GM19193 (cell line): Measurements from ENCODE around the gene PIP5K1A.

Experiments
- POLR2A ChIP-seq: IDR thresholded peaks from 4 replicates; pipeline ENCODE4 v1.6.1; 2011; ENCODE audit not compliant: insufficient read depth, insufficient read length; ENCODE audit errors: extremely low read depth

The PIP5K1A gene

GRCh38 chr1:151289991-151290708 lies 91.8 kb downstream of the PIP5K1A start:
- TF ChIP-seq POLR2A, result no peak

- no peak for TF ChIP-seq POLR2A
These were observed 92.5 kb downstream of the PIP5K1A start for GRCh38 chr1:151290709-151291303.

- peak; percentile 31 for TF ChIP-seq POLR2A
These were observed 94.1 kb downstream of the PIP5K1A start for GRCh38 chr1:151292207-151293030.

GRCh38 chr1:151293093-151293492 lies 94.7 kb downstream of the PIP5K1A start:
- TF ChIP-seq POLR2A, result no peak

- no peak for TF ChIP-seq POLR2A
These were observed 96.5 kb downstream of the PIP5K1A start for GRCh38 chr1:151294742-151295462.
